GM15510 (cell line): ENCODE measurements around the gene MFN1.

Source experiments
- POLR2A ChIP-seq: IDR thresholded peaks from 3 replicates; pipeline ENCODE4 v1.6.1; 2011; ENCODE audit warnings: borderline replicate concordance; ENCODE audit not compliant: insufficient read length; ENCODE audit errors: extremely low read depth

MFN1 gene

GRCh38 chr3:179347345-179348194, at the start of gene MFN1:
Gene MFN1 (plus strand): TSS chr3:179347709. CDS start chr3:179348852, 1,143 bp downstream.
- TF ChIP-seq POLR2A: peak; percentile 93

GRCh38 chr3:179297971-179298725, 49.4 kb upstream of the MFN1 start:
- TF ChIP-seq POLR2A: no peak

GRCh38 chr3:179299316-179299715, 48.2 kb upstream of the MFN1 start:
- no peak for TF ChIP-seq POLR2A

GRCh38 chr3:179299999-179300613, 47.4 kb upstream of the MFN1 start:
- no peak for TF ChIP-seq POLR2A

- no peak for TF ChIP-seq POLR2A
Measured at GRCh38 chr3:179301645-179302044, 45.9 kb upstream of the MFN1 start.

GRCh38 chr3:179302111-179302510, 45.4 kb upstream of the MFN1 start:
- no peak for TF ChIP-seq POLR2A

GRCh38 chr3:179304605-179305004, 42.9 kb upstream of the MFN1 start:
- no peak for TF ChIP-seq POLR2A

GRCh38 chr3:179308001-179308400, 39.5 kb upstream of the MFN1 start:
- TF ChIP-seq POLR2A: no peak

- TF ChIP-seq POLR2A: no peak
Measured at GRCh38 chr3:179309225-179310078, 38.1 kb upstream of the MFN1 start.

- no peak for TF ChIP-seq POLR2A
Measured at GRCh38 chr3:179318876-179319275, 28.6 kb upstream of the MFN1 start.

GRCh38 chr3:179321668-179322285, 25.7 kb upstream of the MFN1 start:
- TF ChIP-seq POLR2A: no peak

- TF ChIP-seq POLR2A: peak; percentile 78
Measured at GRCh38 chr3:179322286-179323196, 25.0 kb upstream of the MFN1 start, which contains the start of gene ZNF639. Gene ZNF639 (plus strand): TSS chr3:179323031. CDS start chr3:179328294, 5,263 bp downstream.
